DMS53 treated with DMSO at 0.1 percent for 48 hours (cell line): ENCODE data around the gene GALC.

Experiments used
- DNase-seq: peaks from one replicate; lab custom pipeline; 2025; ENCODE audit not compliant: unreplicated experiment; lab: John Stamatoyannopoulos, UW

The GALC gene

GRCh38 chr14:88007608-88008007 is 14.6 kb upstream of the GALC start:
- DNase-seq, result no peak

GRCh38 chr14:88005978-88006851 is 13.2 kb upstream of the GALC start:
- no peak for DNase-seq

DNA sequence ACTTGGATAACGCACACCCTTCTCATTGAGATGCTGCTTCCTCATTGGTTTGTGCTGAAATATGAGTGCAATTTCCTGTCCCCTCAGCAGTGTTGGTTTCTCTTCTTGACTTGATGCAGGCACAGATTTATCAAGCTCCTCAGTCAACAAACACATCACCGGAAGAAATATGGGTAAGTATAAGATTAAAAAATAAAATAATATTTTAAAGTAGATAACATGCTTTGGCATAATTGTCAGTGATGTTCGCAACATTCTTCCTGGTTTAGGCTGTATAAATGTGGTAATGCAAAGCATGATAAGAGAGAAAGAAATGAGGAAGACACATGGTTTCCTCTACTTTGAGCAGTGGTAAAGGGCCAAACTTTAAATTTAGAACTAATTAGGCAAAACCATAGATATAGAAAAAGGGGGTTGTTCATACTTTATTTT is 12.1 kb upstream of the GALC start, which contains the start of gene GPR65:
TSS of gene GPR65 (plus strand) at position 86 of the 432 bp plus-strand sequence. CDS start 5,713 bp downstream, outside the sequence.
- DNase-seq, result no peak

GRCh38 chr14:88004506-88005036 is 11.6 kb upstream of the GALC start:
- DNase-seq, result no peak

GRCh38 chr14:88003425-88003824 is 10.4 kb upstream of the GALC start:
- DNase-seq, result no peak

DNA sequence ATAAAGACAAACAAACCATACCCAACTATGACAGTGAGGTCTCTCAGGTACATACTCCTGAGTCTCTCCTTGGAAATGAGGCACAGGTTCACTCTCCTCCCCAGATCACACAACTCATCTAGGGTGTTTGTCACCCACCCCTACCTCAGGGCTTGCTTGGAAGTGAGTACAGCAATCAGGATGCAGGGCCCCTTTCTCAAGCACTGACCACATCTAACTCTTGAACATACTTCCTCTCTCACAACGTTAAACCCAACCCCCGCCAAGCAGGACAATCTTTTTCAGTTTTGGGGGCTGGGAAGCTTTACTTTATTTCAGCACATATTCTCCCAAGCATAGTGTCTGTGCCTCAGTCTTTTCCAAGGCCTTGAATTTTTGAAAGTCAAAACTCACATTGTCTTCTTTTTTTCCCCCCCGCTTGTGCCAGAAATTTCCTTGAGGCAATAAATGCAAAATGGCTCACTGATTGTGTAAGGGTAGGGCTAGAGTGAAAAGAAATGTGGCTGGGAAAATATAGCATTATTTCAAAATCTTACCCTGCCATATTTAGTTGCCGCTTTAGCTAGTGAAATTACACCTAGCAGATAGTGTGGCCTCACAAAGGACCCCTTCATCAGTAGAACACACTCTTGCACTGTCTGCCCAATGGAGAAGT is 9.6 kb upstream of the GALC start:
- no peak for DNase-seq

- DNase-seq, result no peak
Observed at GRCh38 chr14:87999277-87999676, 6.3 kb upstream of the GALC start.

DNA sequence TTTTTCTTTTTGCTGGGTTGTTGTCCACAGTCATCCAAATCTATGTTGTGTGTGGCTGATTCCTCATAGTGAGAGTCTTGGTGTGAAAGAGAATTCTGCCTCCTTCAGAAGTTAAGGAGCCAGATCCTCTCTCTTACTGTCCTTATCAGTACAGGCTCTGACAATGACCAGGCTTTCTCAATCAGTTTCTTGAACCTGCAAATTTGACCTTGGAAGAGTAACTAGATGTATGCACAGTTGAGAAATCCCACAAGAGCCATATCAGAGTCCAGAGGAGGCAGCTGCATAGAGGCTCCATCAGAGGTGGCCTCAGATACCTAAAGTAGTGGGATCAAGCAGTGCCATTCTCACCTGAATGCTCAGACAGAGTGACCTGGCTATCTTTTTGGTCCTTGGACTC is 5.5 kb upstream of the GALC start:
- DNase-seq, result no peak

- no peak for DNase-seq
Observed at GRCh38 chr14:87996291-87996592, 3.3 kb upstream of the GALC start.

DNA sequence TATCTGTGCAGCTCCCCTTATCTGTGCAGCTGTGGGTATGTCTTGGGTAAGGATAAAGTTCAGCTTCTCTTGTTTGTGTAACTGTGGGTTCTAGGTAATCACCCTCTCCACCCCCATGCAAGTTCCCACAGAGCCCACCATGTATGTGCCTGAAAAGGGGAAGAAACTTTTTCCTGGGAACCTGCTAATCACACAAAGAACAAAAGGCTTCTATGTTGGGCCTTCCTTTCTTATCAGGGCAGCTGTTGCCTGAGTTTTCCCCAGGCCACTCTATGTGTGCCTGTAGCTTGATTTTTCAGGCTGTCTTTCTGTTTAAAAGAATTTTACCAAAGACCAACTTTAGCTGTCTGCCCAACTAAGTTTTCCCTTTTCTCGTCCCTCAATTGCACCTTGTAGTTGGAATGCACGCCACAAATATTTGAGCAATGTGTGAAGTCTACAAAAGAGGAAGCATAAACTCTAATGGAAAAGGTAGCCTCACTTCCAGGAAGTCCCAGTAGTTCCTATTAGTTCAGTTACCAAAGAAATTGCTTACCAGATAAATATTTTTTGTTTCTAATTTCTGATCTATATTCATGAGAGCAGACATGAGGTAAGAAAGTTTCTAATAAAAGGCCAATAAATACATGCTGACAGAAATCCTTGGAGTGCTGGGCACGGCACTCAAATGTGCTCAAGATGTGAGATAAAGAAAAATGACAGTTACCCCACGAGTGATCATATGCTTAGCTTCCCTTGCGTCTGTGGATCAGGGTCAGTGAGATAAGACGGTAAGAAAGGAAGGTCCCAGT is 2.7 kb upstream of the GALC start:
- DNase-seq, result no peak

DNA sequence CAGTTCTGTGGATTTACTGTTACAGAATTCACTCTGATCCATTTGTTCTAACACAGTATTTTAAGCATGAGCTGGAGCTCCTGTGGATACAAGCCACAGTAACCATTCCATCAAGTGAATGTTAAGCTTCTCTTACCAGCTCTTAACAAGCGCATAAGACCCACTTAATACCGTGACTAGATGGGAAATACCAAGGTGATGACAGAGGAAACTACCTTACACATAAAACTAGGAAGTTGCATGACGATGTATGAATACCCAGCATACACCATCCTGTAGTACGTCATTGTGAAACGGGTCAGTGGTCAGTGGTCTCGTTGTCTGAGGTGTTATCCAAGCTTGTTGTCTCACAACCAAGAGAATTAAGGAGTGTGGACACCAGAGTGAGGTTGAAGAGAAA is 2.0 kb upstream of the GALC start:
- no peak for DNase-seq

- DNase-seq, result no peak
Observed at GRCh38 chr14:87992346-87992717, 650 bp downstream of the GALC start.

GRCh38 chr14:87990682-87991081 is 2.3 kb downstream of the GALC start:
- DNase-seq, result no peak

DNA sequence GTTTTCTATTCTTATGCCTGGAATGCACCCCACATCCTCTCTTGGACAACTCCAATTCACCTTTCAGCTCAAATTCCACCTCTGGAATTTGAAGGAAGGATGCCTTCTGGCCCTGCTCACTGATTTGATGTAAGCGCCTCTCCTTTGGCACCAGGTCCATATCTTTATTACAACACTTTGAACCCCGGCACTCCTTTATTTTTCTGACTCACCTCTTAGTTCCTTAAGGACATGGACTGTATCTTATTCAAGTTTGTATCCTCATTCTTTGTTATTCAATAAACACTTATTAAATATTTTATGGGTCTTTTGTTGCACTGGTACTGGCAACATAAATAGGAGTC is 3.1 kb downstream of the GALC start:
- no peak for DNase-seq

DNA sequence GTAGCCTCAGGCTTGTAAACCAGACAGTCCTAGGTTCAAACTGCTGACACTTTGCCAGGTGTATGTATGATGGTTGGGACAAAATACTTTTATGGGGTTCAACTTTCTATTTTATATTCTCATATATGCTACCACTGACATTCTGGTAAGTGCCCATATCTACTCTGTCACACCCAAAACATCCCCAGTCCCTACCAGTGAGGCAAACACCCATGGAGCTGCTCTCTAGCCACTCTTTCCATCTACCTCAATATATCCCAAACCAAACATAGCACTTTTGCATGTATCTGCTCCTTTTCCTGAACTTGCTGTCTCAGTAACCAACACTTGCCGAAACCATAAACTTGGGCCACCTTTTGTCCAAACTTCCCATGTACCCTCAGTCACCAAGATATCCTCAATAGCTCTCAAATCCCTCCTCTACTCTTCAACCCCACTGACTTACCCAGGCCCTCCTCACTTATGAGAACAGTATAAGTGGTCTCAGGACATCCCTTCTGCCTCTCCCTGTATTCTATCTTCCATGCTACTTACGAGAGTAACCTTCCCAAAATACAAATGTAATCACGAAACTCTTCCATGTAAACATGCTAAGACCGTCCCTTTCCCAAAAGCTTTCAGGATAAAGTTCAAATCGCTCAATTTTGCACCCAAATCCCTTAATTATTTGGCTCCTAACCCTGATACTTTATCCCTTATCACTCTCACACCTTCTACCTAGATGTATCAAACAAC is 3.6 kb downstream of the GALC start:
- DNase-seq, result no peak

DNA sequence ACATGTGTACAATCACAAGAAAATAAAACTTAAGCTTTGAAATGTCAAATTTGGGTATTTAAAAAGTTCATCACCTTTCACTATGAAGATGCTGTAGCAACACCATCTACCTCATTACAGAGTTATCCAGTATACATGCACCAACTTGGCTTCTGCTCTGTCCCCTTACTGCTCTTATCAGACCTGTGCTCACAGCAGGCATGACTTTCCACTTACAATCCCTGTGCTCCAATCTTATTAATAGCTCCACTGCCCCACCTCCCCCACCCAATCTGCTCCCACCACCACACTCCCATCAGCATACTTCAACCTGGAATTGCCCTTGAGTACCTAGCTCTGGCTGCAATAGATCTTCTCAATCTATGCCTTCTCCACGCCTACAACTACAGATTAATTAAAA is 13.3 kb downstream of the GALC start:
- DNase-seq, result no peak

- no peak for DNase-seq
Observed at GRCh38 chr14:87975636-87976035, 17.3 kb downstream of the GALC start.

GRCh38 chr14:87971010-87971409 is 22.0 kb downstream of the GALC start:
- no peak for DNase-seq

GRCh38 chr14:87967496-87967895 is 25.5 kb downstream of the GALC start:
- no peak for DNase-seq

GRCh38 chr14:87966816-87967215 is 26.2 kb downstream of the GALC start:
- no peak for DNase-seq

DNA sequence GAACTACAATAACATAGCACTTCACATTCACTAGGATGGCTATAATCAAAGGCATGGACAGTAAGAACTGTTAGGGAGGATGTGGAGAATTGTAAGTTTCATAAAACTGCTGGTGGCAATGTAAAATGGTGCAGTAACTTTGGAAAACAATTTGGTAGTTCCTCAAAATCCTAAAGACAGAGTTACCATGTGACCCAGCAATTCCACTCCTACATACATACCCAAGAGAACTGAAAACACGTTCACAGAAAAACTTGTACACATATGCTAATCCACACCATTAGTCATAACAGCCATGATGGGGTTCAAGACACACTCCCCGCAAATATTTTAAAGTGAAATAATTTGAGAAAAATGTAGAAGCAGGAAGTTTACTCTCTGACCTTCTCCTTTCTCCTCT is 31.7 kb downstream of the GALC start:
- DNase-seq, result no peak
